GM23338 (cell line): ENCODE data around the gene SCG5. TPM values are rescaled to one million over a fixed set of nuclear protein-coding genes. Genes with fewer than 3 reads are reported as not detected.

Experiments used
- CREB1 ChIP-seq: fragments of 250-450 bp; sonication (Bioruptor Pico); IDR thresholded peaks from 2 replicates; pipeline ENCODE4 v1.5.0; 2020; ENCODE audit warnings: low read depth, mild to moderate bottlenecking, moderate library complexity
- EZH2phosphoT487 ChIP-seq: fragments of 200-600 bp; sonication (generic); IDR thresholded peaks from one replicate; pipeline ENCODE4 v1.8.1; 2018; ENCODE audit warnings: antibody characterized with exemption; ENCODE audit not compliant: unreplicated experiment
- JUNB ChIP-seq: IDR thresholded peaks from one replicate; pipeline ENCODE4 v1.6.1; 2016; ENCODE audit warnings: antibody characterized with exemption; ENCODE audit not compliant: unreplicated experiment
- NANOG ChIP-seq: IDR thresholded peaks from 2 replicates; pipeline ENCODE4 v1.6.1; 2016; ENCODE audit warnings: antibody characterized with exemption, borderline replicate concordance
- POLR2AphosphoS5 ChIP-seq: IDR thresholded peaks from 2 replicates; pipeline ENCODE4 v1.6.1; 2016; ENCODE audit warnings: antibody characterized with exemption, low read depth
- STAT1 ChIP-seq: IDR thresholded peaks from one replicate; pipeline ENCODE4 v1.6.1; 2016; ENCODE audit warnings: antibody characterized with exemption; ENCODE audit not compliant: unreplicated experiment
- ZNF114 ChIP-seq: fragments of 250-450 bp; sonication (Bioruptor Pico); IDR thresholded peaks from 2 replicates; pipeline ENCODE4 v1.5.0; 2020; ENCODE audit warnings: mild to moderate bottlenecking, moderate library complexity
- ZNF331 ChIP-seq: fragments of 250-450 bp; sonication (Bioruptor Pico); IDR thresholded peaks from 2 replicates; pipeline ENCODE4 v1.5.0; 2020; ENCODE audit warnings: low read depth, mild to moderate bottlenecking, moderate library complexity
- polyA plus RNA-seq: library from polyadenylated mRNA; unstranded; fragments of >200 nt; fragmentation: Nextera tagmentation; extraction: Ambion mirVana; gene quantifications from 2 replicates; pipeline ENCODE4 v1.2.1, GENCODE V29; 2016
- total RNA-seq: library from RNA; depleted of rRNA; stranded (reverse); fragments of >200 nt; shearing (Covaris generic); gene quantifications from 2 replicates; pipeline ENCODE4 v1.2.3, GENCODE V29; 2014
- TF ChIP-seq, protein P1 (sequence below): fragments of 250-450 bp; sonication (Bioruptor Pico); IDR thresholded peaks from 2 replicates; pipeline ENCODE4 v1.5.0; 2020; ENCODE audit warnings: mild to moderate bottlenecking, moderate library complexity
- TF ChIP-seq, protein P2 (sequence below): IDR thresholded peaks from 2 replicates; pipeline ENCODE4 v1.6.1; 2016; ENCODE audit warnings: antibody characterized with exemption

SCG5 gene
- total and polyA plus RNA-seq, 2 experiments from 2014 or later, result 48.1 to 73.3 TPM

DNA sequence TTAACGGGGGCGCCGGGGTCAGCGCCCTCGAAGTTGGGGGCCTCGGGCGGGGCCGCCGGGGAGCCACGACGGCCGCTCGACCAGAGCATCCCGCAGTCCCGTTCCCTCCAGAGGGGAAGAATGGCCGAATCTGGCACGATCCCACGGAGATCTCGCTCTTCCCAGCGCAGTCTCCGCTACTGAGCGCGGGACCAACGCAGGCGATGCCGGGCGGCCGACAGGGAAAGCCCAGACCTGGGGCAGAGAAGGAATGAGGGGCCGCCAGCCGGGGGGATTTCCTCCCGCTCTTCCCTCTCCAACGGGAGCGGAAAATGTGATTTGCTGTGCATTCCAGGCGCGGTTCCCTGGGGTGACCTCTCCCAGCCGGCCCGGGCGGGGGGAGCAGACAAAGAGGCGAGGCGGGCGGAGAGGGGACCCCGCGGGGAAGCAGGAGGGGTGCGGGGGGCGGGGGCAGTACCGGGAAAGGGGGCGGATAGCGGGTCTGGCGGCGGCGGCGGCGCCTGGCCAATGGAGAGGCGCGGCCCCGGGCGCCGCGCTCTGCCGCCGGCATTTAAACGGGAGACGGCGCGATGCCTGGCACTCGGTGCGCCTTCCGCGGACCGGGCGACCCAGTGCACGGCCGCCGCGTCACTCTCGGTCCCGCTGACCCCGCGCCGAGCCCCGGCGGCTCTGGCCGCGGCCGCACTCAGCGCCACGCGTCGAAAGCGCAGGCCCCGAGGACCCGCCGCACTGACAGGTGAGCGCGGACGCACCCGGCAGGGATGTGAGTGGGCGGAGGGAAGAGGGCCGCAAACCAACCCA lies 76.1 kb downstream of the SCG5 start, which contains the start of gene GREM1 (continued):
- TF ChIP-seq, protein P1, sequence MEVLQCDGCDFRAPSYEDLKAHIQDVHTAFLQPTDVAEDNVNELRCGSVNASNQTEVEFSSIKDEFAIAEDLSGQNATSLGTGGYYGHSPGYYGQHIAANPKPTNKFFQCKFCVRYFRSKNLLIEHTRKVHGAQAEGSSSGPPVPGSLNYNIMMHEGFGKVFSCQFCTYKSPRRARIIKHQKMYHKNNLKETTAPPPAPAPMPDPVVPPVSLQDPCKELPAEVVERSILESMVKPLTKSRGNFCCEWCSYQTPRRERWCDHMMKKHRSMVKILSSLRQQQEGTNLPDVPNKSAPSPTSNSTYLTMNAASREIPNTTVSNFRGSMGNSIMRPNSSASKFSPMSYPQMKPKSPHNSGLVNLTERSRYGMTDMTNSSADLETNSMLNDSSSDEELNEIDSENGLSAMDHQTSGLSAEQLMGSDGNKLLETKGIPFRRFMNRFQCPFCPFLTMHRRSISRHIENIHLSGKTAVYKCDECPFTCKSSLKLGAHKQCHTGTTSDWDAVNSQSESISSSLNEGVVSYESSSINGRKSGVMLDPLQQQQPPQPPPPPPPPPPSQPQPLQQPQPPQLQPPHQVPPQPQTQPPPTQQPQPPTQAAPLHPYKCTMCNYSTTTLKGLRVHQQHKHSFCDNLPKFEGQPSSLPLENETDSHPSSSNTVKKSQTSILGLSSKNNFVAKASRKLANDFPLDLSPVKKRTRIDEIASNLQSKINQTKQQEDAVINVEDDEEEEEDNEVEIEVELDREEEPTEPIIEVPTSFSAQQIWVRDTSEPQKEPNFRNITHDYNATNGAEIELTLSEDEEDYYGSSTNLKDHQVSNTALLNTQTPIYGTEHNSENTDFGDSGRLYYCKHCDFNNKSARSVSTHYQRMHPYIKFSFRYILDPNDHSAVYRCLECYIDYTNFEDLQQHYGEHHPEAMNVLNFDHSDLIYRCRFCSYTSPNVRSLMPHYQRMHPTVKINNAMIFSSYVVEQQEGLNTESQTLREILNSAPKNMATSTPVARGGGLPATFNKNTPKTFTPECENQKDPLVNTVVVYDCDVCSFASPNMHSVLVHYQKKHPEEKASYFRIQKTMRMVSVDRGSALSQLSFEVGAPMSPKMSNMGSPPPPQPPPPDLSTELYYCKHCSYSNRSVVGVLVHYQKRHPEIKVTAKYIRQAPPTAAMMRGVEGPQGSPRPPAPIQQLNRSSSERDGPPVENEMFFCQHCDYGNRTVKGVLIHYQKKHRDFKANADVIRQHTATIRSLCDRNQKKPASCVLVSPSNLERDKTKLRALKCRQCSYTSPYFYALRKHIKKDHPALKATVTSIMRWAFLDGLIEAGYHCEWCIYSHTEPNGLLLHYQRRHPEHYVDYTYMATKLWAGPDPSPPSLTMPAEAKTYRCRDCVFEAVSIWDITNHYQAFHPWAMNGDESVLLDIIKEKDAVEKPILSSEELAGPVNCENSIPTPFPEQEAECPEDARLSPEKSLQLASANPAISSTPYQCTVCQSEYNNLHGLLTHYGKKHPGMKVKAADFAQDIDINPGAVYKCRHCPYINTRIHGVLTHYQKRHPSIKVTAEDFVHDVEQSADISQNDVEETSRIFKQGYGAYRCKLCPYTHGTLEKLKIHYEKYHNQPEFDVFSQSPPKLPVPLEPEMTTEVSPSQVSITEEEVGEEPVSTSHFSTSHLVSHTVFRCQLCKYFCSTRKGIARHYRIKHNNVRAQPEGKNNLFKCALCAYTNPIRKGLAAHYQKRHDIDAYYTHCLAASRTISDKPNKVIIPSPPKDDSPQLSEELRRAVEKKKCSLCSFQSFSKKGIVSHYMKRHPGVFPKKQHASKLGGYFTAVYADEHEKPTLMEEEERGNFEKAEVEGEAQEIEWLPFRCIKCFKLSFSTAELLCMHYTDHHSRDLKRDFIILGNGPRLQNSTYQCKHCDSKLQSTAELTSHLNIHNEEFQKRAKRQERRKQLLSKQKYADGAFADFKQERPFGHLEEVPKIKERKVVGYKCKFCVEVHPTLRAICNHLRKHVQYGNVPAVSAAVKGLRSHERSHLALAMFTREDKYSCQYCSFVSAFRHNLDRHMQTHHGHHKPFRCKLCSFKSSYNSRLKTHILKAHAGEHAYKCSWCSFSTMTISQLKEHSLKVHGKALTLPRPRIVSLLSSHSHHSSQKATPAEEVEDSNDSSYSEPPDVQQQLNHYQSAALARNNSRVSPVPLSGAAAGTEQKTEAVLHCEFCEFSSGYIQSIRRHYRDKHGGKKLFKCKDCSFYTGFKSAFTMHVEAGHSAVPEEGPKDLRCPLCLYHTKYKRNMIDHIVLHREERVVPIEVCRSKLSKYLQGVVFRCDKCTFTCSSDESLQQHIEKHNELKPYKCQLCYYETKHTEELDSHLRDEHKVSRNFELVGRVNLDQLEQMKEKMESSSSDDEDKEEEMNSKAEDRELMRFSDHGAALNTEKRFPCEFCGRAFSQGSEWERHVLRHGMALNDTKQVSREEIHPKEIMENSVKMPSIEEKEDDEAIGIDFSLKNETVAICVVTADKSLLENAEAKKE, result no peak
- TF ChIP-seq STAT1 (no peak), JUNB (no peak), ZNF114 (no peak), NANOG (no peak), CREB1 (CRISPR knock-in tag) (no peak), POLR2AphosphoS5 (no peak), ZNF331 (CRISPR knock-in tag) (no peak), EZH2phosphoT487 (no peak)
- TF ChIP-seq, protein P2, sequence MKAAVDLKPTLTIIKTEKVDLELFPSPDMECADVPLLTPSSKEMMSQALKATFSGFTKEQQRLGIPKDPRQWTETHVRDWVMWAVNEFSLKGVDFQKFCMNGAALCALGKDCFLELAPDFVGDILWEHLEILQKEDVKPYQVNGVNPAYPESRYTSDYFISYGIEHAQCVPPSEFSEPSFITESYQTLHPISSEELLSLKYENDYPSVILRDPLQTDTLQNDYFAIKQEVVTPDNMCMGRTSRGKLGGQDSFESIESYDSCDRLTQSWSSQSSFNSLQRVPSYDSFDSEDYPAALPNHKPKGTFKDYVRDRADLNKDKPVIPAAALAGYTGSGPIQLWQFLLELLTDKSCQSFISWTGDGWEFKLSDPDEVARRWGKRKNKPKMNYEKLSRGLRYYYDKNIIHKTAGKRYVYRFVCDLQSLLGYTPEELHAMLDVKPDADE, result no peak
